NCI-H128 (cell line): ENCODE data around the gene EVI5L.

Experiments
- DNase-seq: peaks from one replicate; lab custom pipeline; 2025; ENCODE audit not compliant: unreplicated experiment; lab: John Stamatoyannopoulos, UW

The EVI5L gene

GRCh38 chr19:7894612-7895309 lies 64.7 kb downstream of the EVI5L start:
- no peak for DNase-seq

- DNase-seq: no peak
These were observed 65.5 kb downstream of the EVI5L start for GRCh38 chr19:7895565-7895964.

- no peak for DNase-seq
These were observed 67.3 kb downstream of the EVI5L start for GRCh38 chr19:7897292-7897691.

DNA sequence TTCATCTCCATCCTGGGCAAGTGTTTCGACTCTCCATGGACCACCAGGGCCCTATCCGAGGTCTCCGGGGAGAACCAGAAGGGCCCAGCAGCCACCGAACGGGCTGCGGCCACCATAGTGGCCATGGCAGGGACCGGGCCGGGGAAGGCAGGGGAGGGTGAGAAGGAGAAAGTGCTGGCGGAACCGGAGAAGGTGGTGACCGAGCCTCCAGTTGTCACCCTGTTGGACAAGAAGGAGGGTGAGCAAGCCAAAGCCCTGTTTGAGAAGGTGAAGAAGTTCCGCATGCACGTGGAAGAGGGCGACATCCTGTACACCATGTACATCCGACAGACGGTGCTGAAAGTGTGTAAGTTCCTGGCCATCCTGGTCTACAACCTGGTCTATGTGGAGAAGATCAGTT lies 68.9 kb downstream of the EVI5L start:
- DNase-seq: no peak

GRCh38 chr19:7899751-7900378 lies 69.8 kb downstream of the EVI5L start:
- no peak for DNase-seq

DNA sequence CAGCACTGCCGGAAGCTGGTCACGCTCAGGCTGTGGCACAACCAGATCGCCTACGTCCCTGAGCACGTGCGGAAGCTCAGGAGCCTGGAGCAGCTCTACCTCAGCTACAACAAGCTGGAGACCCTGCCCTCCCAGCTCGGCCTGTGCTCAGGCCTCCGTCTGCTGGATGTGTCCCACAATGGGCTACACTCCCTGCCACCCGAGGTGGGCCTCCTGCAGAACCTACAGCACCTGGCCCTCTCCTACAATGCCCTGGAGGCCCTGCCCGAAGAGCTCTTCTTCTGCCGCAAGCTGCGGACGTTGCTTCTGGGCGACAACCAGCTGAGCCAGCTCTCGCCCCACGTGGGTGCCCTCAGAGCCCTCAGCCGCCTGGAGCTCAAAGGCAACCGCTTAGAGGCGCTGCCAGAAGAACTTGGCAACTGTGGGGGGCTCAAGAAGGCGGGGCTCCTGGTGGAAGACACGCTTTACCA lies 70.4 kb downstream of the EVI5L start:
- DNase-seq: no peak

DNA sequence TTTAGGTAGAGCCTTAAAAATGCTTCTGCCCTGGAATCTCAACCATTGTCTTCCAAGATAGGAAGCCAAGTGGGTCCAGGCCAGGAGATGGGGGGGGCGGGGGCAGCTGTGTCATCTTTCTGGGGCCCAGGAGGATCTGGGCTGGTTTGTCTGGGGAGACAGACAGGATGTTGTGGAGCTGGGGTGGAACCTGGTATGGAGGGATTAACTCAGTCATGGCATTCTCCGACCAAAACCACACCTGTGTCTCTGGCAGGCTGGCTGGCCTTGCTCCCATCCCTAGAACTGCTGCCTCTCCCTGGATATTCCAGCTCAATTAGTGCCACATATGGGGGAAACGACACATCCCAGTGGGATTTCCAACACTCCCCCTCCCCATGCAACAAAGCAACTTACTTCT lies 70.9 kb downstream of the EVI5L start:
- DNase-seq: no peak

DNA sequence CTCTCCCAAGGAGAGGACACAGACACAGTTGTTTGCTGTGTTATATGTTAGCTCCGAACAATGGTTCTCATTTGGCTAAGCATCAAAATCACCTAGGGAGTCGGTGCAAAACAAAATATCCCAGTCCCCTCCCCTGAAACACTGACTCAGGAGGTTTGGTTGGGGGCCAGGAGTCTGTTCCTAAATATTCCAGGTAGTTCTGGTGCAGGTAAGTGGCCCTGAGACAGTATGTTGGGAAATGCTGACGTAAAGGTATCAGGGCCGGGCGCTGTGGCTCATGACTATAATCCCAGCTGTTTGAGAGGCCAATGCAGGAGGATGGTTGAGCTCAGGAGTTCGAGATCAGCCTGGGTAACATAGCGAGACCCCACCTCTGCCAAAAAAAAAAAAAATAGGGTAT lies 71.3 kb downstream of the EVI5L start:
- no peak for DNase-seq

GRCh38 chr19:7902796-7903243 lies 72.8 kb downstream of the EVI5L start:
- no peak for DNase-seq

- DNase-seq: peak; percentile 100
These were observed 73.4 kb downstream of the EVI5L start, which contains the start of gene MAP2K7 for GRCh38 chr19:7903244-7904073. TSS of gene MAP2K7 (plus strand) at chr19:7903877. CDS start at chr19:7903945, 68 bp downstream.

GRCh38 chr19:7904074-7905020 lies 74.3 kb downstream of the EVI5L start:
- no peak for DNase-seq

DNA sequence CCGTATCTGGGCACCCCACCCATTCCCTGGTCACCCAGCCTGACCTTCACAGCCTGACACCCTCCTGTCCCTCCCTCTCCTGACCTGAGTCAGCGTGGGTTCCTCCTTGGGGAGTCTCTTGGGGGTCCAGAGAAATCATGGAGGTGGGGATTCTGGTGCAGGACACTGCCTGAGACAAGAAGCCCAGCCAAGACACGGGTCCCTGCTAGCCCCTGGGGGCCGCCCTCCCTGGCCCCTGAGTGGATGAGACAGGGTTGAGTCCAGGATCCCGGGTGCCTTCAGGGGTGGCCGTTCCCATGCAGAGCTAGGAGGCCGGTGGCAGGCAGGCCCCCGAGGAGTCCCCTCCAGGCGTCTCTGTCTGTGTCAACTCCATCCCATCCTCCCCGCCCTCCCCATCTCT lies 75.2 kb downstream of the EVI5L start:
- no peak for DNase-seq

DNA sequence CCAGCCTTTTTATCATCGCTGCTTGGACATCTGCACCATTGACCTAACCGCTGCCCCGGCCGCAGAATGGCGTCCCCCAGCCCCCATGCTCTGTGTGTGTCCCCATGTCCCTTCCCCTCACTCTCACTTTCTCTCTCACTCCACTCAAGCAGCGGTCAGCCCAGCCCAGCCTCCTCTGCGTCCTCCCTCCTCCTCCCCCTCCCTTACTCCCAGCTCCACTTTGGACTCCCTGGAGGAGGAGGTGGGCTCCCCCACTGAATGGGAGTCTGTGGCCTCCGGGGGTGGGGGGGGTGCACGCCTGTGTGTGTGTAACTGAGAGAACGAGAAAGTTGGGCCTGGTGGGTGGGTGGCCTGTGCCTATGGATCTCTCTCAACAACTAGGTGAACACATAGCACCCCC lies 75.8 kb downstream of the EVI5L start:
- DNase-seq: no peak

GRCh38 chr19:7907122-7907521 lies 77.1 kb downstream of the EVI5L start:
- DNase-seq: no peak

DNA sequence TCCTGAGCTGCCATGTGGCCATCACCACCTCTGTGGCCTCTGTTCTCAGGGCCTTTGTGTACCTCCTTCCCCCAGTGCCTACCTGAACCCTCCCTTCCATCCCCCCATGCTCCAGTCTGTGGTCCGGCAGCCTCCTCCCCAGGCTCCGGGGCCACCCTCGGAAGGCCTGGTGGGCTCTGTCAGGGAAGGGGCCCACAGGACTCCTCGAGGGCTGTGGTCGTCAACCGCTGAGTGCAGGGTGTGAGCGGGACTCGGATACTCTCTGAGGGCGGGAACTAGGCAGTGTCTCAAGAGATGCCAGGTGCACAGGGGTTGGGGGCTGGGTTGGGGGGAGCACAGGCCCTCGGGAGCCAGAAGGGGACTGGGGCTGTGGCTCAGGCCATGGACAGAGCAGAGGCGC lies 77.5 kb downstream of the EVI5L start:
- no peak for DNase-seq

- DNase-seq: no peak
These were observed 78.2 kb downstream of the EVI5L start for GRCh38 chr19:7908078-7908699.

DNA sequence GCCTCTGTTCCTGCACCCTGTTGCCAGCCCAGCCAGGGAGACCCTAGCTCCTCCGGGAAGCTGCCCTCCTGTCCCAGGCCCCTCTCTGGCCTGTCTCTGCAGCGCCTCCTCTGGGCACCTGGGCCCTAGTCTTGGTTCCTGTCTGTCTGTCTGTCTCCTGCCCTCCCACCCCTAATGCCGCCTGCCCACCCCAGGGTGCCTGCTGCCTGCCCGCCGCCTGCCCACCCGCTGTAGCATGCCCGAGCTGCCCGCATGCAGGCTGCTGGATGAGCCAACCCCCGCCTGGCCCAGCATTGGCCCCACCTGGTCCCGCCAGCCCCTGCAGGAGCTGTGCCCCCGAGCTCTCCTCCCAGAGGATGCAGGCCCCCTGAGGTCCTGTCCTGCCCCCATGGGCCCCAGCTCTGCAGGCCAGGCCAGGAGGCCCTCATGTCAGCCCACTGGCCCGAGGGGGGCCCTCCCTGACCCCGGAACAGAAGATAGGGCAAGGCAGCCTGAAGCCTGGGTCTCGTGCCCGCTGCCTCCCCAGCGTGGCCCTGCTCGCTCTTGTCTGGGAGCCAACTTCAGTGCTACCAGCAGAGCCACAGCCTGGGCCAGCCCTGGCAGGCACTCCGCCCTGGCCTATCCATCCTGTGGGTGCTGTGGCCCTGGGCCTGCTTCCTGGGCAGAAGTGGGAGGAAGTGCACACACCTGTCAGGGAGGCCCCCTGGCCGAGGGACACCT lies 78.9 kb downstream of the EVI5L start:
- DNase-seq: no peak

GRCh38 chr19:7909471-7910067 lies 79.6 kb downstream of the EVI5L start:
- DNase-seq: no peak
